Measurements from ENCODE around the gene POLR1H. TPM values are rescaled to one million over a fixed set of nuclear protein-coding genes. Genes with fewer than 3 reads are reported as not detected.

The POLR1H gene
- total RNA-seq, 2 donors from 2014 or later, result 33.2 to 38.4 TPM

GRCh38 chr6:30113003-30113759 is 52.1 kb downstream of the POLR1H start, which contains the start of gene TRIM31:
Gene TRIM31, minus strand, starts transcription at chr6:30113090. Its CDS starts 285 bp downstream, at chr6:30112805.
- Histone ChIP-seq H3K27me3 (no peaks in the 10 kb centered on the region), H3K27ac (peak within 1 kb of the TSS; percentile 83)
- peak; percentile 66 for DNase-seq

GRCh38 chr6:30113841-30114240 is 52.8 kb downstream of the POLR1H start:
- intact Hi-C loops (cut with DNase I), result no loop called here
- peak; percentile 9 for DNase-seq
- H3K27ac ChIP-seq, result peak overlapping the region; percentile 83
- H3K36me3 ChIP-seq, result no peaks in the 10 kb centered on the region
- no peaks in the 10 kb centered on the region for H3K27me3 ChIP-seq
- no peak overlapping the region for H3K9ac ChIP-seq (ENCODE audit: low read depth in 2 of 2, low read length in 2 of 2)
- H3K4me1 ChIP-seq, result peaks cover 5% of the 10 kb centered on the region
- no peaks in the 10 kb centered on the region for H3K9me3 ChIP-seq
- TF ChIP-seq CTCF (IDR thresholded peaks at IDR 0.05), result no peak
- no peak overlapping the region for H3K4me3 ChIP-seq

More at GRCh38 chr6:30113003-30113759, 52.1 kb downstream of the POLR1H start, which contains the start of gene TRIM31:
- Histone ChIP-seq H3K4me3 (peak within 1 kb of the TSS; percentile 39), H3K9me3 (no peaks in the 10 kb centered on the region), H3K9ac (ENCODE audit: low read depth in 2 of 2, low read length in 2 of 2) (peak within 1 kb of the TSS; percentile 43 to 65), H3K4me1 (peaks cover 5% of the 10 kb centered on the region), H3K36me3 (no peaks in the 10 kb centered on the region)
- no peak for TF ChIP-seq CTCF (IDR thresholded peaks at IDR 0.05)
- intact Hi-C loops (cut with DNase I), result no loop called here

Other genes starting within 250 kb of the POLR1H start
- 10 to 100 TPM; 55.3 to 91.3 TPM for gene HLA-G, start 233.4 kb upstream of the POLR1H start, total RNA-seq
- 1,000 to 10,000 TPM; 1,045 to 1,898 TPM for gene HLA-A, start 118.7 kb upstream of the POLR1H start, total RNA-seq
- gene PPP1R11, start 5.9 kb downstream of the POLR1H start, total RNA-seq, result 10 to 100 TPM; 77.9 to 87.1 TPM
- 1 to 10 TPM in 1 of 2 donors, under 1 TPM in 1; 0.93 to 1.6 TPM for gene RNF39, start 14.5 kb downstream of the POLR1H start, total RNA-seq
- gene TRIM31, start 51.8 kb downstream of the POLR1H start, total RNA-seq, result 10 to 100 TPM; 44.4 to 51.2 TPM
- gene TRIM40, start 74.9 kb downstream of the POLR1H start, total RNA-seq, result 10 to 100 TPM; 10.7 to 17.0 TPM
- gene TRIM10, start 99.9 kb downstream of the POLR1H start, total RNA-seq, result 1 to 10 TPM; 3.8 to 3.9 TPM
- gene TRIM15, start 102.3 kb downstream of the POLR1H start, total RNA-seq, result 10 to 100 TPM; 26.8 to 47.3 TPM
- 10 to 100 TPM; 48.2 to 53.5 TPM for gene TRIM26, start 152.1 kb downstream of the POLR1H start, total RNA-seq